H54 (cell line): ENCODE data around the gene TOPORS.
"Not testable (repeated sequence)": the region's sequence is repeated elsewhere in the genome, so short reads cannot be mapped to it uniquely, and the experiment has no call there.

Experiments
- DNase-seq: peaks from one replicate; pipeline ENCODE4 v3.0.0; 2011; ENCODE audit warnings: low spot score, mixed read lengths; ENCODE audit not compliant: insufficient read length
- FAIRE-seq: peaks from 3 replicates; lab custom pipeline; 2011; peaks lifted over from hg19 to GRCh38; lab: Jason Lieb, UNC
- POLR2A ChIP-seq: IDR thresholded peaks from 2 replicates; pipeline ENCODE4 v1.6.1; 2011; ENCODE audit warnings: low read depth, mild to moderate bottlenecking, low read length

TOPORS gene

DNA sequence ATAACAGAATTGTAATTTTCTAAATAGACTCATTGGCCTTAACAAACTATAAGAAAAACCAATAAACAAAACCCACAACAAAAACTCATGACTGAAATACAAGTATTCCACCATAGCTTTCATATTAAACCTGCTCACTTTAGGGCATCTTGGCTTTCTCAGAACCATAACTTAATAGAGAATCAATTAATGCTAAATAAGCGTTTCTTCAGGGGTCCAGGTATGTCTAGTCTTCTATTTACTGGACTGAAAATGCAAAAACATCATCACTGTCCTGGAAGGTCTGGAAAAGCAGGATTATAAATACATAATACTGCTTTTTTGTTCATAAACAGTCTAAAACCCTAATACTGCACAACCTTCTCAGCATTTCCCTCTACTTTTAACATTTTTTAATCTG lies 6.5 kb downstream of the TOPORS start:
- DNase-seq (no peak), FAIRE-seq (no peak)
- TF ChIP-seq POLR2A: no peak

DNA sequence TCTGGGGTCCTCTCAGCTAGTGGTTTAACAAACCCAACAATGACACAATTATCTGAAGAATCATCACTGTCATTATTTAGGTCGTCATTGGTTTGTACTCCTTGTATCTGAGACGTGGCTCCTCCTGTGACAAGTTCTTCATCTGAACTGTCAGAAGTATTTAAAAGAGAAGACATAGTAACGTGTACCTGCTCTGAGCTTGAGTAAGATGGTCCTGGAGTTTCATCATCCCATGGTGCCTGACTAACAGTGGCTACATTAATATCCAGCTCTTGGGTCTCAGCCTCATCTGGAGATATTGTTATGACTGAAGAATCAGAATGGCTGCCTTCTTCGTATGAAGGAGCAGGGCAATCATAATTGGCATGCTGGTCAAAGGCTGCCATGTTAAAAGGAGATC lies 9.3 kb downstream of the TOPORS start:
- TF ChIP-seq POLR2A: no peak
- FAIRE-seq: no peak
- DNase-seq: no peak

DNA sequence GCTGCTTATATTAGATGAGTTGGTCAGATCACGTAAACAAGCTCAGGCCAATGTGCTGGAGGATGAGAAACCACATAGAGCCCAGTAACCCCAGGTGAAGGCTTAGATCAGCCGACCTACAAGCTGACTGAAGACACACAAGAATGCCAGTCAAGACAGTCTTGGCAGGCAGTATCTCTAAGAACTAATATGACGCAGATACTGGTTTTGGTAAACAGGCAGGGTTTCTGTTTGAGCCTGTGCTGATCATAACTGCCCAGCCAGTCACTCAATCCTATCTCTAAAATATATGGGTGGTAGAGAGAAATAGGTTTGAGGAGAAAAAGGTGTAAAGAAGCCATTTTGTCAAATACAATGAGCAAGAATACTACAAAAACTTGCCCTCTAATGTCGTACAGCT lies 18.6 kb downstream of the TOPORS start:
- no peak for TF ChIP-seq POLR2A
- FAIRE-seq: no peak

DNA sequence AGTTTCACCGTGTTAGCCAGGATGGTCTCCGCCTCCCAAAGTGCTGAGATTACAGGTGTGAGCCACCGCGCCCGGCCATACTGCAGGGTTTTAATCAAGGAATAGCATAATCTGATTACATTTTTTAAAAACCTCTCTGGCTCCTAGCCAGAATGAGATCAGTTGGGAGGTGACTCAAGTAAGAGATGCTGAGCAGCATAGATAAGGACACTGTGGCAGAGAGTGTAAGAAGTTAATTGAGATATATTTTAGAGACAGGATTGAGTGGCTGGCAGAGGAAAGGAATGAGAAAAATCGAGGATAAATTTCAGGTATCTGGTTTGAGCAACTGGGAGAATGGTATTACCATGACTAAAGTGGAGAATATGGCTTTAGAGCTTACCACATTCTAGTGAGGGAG lies 19.1 kb downstream of the TOPORS start:
- no peak for DNase-seq
- no peak for TF ChIP-seq POLR2A
- no peak for FAIRE-seq

More for the DNA sequence above, 18.6 kb downstream of the TOPORS start:
- no peak for DNase-seq

DNA sequence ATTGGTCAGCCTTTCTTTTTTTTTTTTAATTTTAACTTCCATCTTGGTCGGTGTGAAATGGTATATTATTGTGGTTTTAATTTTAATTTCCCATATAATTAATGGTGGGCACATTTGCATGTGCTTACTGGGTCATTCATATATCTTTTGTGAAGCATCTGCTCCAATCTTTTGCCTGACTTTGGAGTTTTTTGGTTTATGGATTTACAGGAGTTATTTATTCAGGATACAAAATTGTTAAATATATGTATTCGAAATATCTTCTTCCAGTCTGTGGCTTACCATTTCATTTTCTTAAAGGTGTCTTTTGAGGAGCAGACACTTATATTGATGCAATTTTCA lies 25.7 kb downstream of the TOPORS start:
- no peak for FAIRE-seq
- no peak for DNase-seq
- TF ChIP-seq POLR2A: no peak

DNA sequence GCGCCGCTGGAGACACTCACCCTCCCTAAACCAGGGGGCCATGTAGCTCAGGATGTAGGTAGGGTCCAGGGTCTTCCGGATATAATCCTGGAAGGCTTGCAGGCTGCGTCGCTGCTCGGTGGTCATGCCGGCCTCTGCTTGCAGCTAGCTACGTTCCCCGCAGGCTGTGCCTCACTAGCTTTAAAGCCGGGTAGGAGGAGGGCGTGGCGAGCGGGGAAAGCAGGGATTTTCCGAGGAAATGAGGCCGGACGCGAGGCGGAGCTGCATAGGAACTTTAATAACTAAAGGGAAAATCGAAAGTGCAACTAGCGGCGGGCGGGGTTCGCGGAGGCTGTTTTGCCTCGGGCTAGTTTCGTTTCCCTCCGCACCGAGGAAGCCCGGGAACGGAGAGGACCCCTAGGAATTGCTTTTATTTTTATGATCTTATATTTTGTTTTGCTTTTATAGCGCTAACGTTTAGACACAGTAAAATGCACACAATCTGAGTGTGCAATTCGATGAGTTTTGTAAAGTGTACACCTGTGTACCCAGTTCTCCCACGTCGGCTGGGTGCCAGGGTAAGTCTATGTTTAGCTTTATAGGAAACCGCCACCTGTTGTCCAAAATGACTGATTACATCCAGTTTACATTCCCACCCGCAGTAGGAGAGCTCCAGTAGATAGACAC lies 26.2 kb downstream of the TOPORS start, which contains the start of gene RIGI:
Gene RIGI (minus strand): TSS at position 156 of the 666 bp plus-strand sequence. CDS start 30 bp downstream, at position 126.
- peak; percentile 25; the same call in 1 of the 2 replicates for TF ChIP-seq POLR2A
- peak; percentile 78 for FAIRE-seq
- peak; percentile 44 for DNase-seq

DNA sequence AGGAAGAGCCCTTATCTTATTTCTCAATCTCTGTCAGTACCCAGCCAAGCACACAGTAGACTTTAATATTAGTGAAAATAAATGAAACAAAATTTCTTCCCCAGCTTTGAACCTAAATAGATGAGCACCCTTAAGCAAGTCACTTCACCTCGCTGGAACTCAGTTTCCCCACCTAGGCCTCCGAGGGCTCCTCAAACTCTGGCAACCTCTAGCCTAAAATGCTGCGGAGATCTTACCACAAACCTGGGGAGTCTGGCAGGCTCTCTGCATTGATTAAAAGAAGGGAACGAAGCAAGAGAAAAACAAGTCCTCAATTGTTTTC lies 26.7 kb downstream of the TOPORS start:
- no peak for DNase-seq
- no peak for TF ChIP-seq POLR2A
- no peak for FAIRE-seq

DNA sequence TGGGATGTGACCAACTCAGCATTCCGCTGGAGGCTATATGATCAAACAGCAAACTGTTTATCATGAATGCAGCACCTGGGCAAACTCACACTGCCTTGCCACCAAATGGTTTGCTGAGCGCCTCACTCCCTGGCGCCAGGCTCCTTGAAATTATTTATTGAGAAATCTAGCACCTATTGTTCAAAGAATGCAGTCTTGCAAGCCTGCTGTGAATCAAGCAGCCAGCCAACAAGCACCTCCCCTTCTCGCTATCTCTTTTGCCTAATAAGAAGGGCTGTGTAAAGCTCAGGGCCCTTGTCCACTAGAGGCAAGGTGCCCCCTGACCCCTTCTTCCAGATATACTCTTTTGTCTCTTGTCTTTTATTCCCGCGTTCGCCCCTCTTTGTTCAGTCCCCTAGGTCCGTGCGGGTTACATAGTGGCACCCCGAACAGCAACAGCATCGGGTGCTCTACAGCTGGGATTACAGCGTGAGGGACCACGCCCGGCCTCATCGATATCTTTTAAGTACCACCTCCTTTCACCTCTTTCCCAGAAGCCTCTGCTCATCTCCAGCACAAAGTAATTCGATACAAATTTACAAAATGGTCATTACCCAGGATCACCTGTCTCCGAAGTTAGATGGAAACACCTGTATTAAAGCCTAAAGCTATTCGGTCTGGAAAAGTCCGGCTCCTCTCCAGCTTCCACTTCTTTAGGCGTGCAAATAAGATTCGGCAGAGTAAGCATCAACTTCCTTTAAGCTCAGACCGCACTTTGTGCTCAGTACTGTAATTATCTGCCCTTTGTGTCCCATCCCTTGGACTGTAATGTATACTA lies 27.3 kb downstream of the TOPORS start:
- no peak for TF ChIP-seq POLR2A
- DNase-seq: no peak
- no peak for FAIRE-seq

DNA sequence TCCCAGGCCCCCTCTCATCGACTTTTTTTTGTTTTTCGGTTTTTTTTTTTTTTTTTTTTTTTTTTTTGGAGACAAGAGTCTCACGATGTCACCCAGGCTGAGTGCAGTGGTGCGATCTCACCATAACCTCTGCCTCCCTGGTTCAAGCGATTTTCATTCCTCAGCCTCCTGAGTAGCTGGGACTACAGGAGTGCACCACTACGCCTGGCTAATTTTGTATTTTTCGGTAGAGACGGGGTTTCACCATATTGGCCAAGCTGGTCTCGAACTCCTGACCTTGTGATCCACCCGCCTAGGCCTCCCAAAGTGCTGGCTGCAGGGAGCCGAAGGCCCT lies 27.9 kb downstream of the TOPORS start:
- not testable (repeated sequence) for FAIRE-seq, DNase-seq

DNA sequence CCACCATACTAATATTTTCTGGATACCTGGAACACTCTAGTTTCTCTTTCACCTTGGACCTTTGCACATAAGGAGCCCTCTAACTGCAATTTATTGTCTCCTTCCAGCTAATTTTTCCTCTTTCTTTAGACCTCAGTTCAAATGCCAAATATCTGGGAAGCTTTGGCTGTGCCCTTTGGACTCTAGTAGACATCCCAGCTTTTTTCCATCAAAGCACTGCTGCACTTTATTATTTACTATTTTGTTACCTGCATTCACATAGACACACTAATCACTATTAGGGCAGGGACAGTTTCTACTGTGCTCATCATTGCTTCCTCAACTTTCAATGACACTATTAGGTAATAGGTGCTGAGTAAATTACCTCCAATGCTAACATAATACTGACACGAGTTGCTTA lies 28.5 kb downstream of the TOPORS start:
- FAIRE-seq: no peak
- DNase-seq: no peak
- no peak for TF ChIP-seq POLR2A

DNA sequence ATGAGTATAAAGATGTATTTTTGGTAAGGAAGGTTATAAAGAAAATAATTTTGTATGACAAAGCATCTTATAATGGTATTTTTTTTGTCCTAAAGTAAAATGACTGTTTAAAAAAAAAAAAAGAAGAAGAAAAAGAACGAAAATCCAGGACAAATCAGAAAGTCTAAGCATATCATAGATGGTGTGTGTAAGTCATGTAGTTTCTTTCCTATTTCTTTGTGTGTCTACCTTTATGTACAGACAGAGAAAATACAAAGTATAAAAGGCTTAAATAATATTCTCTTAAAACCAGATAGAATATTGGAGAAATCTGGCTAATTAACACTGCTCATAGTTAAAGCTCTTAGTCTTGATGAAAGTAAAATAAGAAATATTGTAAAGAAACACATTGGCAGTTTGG lies 34.1 kb downstream of the TOPORS start:
- DNase-seq: no peak
- no peak for TF ChIP-seq POLR2A
- FAIRE-seq: no peak

DNA sequence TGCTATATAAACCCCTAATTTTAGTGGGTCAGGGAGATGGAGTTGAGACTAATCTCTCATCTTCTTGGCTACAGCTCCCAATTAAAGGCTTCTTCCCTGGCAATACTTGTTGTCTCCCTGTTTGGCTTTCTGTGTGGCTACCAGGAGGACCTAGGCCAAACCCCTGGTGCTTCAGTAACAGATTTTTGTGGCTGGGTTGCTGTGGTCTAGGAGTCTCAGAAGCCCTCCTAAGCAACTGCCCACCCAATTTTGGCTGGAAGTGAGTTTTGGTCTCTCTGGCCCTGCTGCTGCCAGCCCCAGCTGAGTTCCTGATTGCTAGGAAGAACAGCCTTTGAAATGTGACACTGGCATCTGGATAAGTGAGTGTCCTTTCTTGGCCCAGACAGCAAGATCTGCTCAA lies 36.1 kb downstream of the TOPORS start:
- DNase-seq: no peak
- no peak for FAIRE-seq
- TF ChIP-seq POLR2A: no peak

DNA sequence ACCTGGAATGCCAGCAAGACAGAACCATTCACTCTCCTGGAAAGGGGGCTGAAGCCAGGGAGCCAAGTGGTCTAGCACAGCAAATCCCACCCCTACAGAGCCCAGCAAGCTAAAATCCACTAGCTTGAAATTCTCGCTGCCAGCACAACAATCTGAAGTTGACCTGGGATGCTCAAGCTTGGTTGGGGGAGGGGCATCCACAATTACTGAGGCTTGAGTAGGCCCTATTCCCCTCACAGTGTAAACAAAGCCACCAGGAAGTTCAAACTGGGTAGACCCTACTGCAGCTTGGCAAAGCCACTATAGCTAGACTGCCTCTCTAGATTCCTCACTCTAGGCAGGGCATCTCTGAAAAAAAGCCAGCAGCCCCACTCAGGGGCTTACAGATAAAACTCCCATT lies 43.7 kb downstream of the TOPORS start:
- TF ChIP-seq POLR2A: no peak
- DNase-seq: no peak
- no peak for FAIRE-seq

DNA sequence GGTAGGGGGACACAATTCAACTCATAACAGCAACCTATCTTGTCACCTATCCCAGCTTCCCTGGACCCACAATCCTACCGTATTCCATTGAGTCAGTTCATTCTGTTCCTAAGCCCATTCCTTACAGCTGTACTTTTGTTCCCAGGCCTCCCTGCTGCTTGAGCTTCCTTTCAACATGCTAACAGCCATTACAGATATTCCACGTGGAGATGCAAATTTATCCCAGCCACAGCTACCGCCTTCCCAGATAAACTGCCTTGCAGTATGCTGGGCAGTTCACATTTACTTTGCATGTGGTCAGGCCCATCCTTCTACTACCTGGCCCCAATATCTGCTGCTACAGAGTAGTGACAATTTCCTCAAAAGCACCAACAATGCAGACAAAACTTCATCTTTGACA lies 49.4 kb downstream of the TOPORS start:
- FAIRE-seq: no peak
- no peak for TF ChIP-seq POLR2A
- DNase-seq: no peak

DNA sequence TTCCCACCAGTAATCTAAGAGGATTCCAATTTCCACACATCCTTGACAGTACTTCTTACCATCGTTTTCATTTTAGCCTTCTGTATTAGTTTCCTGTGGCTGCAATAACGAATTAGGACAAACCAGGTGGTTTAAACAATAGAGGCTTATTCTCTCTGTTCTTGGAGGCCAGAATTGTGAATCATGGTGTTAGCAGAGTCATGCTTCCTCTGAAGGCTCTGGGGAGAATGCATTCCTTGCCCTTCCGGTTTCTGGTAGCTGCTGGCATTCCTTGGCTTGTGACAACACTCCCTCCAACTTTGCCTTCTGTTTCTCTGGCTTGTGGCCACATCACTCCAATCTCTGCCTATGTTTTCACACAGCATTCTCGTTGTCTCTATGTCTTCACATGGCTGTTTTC lies 49.9 kb downstream of the TOPORS start:
- no peak for TF ChIP-seq POLR2A
- DNase-seq: no peak
- FAIRE-seq: peak; percentile 85
